HepG2 (cell line): ENCODE results near the gene ZNF607. TPM values are rescaled to one million over a fixed set of nuclear protein-coding genes. Genes with fewer than 3 reads are reported as not detected.

Source experiments
- AHR ChIP-seq: IDR thresholded peaks from 2 replicates; pipeline ENCODE4 v1.6.1; 2018; ENCODE audit warnings: missing genetic modification reagents, missing compliant biosample characterization
- ATM ChIP-seq: fragments of 450-650 bp; IDR thresholded peaks from 2 replicates; pipeline ENCODE4 v1.7.1; 2017; ENCODE audit warnings: mild to moderate bottlenecking, borderline replicate concordance
- DDIT3 ChIP-seq: sonication (generic); formaldehyde crosslinking; IDR thresholded peaks from 2 replicates; pipeline ENCODE4 v1.4.0; 2020; ENCODE audit warnings: mild to moderate bottlenecking, missing genetic modification reagents
- DMAP1 ChIP-seq: IDR thresholded peaks from 2 replicates; pipeline ENCODE4 v1.6.1; 2016
- FOXA1 ChIP-seq, 2 experiments: fragments of 450-650 bp in 1 of 2; sonication (generic) in 1 of 2; formaldehyde crosslinking in 1 of 2; IDR thresholded peaks; 2 replicates each; pipeline versions ENCODE4 v1.4.0 to v1.6.1; 2016 to 2020; ENCODE audit warnings: missing genetic modification reagents in 1 of 2
- GZF1 ChIP-seq: sonication (generic); formaldehyde crosslinking; IDR thresholded peaks from 2 replicates; pipeline ENCODE4 v1.5.1; 2020; ENCODE audit warnings: mild to moderate bottlenecking, missing genetic modification reagents
- HES4 ChIP-seq: sonication (generic); formaldehyde crosslinking; IDR thresholded peaks from 2 replicates; pipeline ENCODE4 v1.9.0; 2021; ENCODE audit warnings: mild to moderate bottlenecking, missing genetic modification reagents, borderline replicate concordance
- IKZF4 ChIP-seq: sonication (generic); formaldehyde crosslinking; IDR thresholded peaks from 2 replicates; pipeline ENCODE4 v1.5.1; 2020; ENCODE audit warnings: borderline replicate concordance, mild to moderate bottlenecking, low read depth, missing genetic modification reagents; ENCODE audit errors: not compliant biosample characterization
- KAT2B ChIP-seq: fragments of 150-350 bp; IDR thresholded peaks from 2 replicates; pipeline ENCODE4 v1.6.1; 2014; ENCODE audit warnings: low read depth, low read length, borderline replicate concordance
- KAT7 ChIP-seq: IDR thresholded peaks from 2 replicates; pipeline ENCODE4 v1.6.1; 2018; ENCODE audit warnings: borderline replicate concordance, missing compliant biosample characterization
- NFE2L2 ChIP-seq: fragments of 150-350 bp; IDR thresholded peaks from 2 replicates; pipeline ENCODE4 v1.6.1; 2014; ENCODE audit warnings: low read length
- PCBP2 ChIP-seq: fragments of 200-400 bp; formaldehyde crosslinking; optimal IDR thresholded peaks from 2 replicates; pipeline ENCODE3; 2018; ENCODE audit warnings: low read length, low read depth; ENCODE audit not compliant: poor library complexity, severe bottlenecking
- RXRA ChIP-seq: sonication (generic); formaldehyde crosslinking; IDR thresholded peaks from 2 replicates; pipeline ENCODE4 v1.5.1; 2020; ENCODE audit warnings: missing genetic modification reagents
- SNAPC2 ChIP-seq: sonication (generic); formaldehyde crosslinking; IDR thresholded peaks from 2 replicates; pipeline ENCODE4 v1.8.1; 2022; ENCODE audit warnings: mild to moderate bottlenecking, missing genetic modification reagents
- SSRP1 ChIP-seq: IDR thresholded peaks from 2 replicates; pipeline ENCODE4 v1.6.1; 2016; ENCODE audit warnings: control low read depth
- TBP ChIP-seq: sonication (generic); formaldehyde crosslinking; IDR thresholded peaks from 2 replicates; pipeline ENCODE4 v1.5.0; 2020; ENCODE audit warnings: missing genetic modification reagents
- TBX2 ChIP-seq: sonication (generic); formaldehyde crosslinking; IDR thresholded peaks from 2 replicates; pipeline ENCODE4 v1.5.0; 2020; ENCODE audit warnings: missing genetic modification reagents, mild to moderate bottlenecking, borderline replicate concordance
- WIZ ChIP-seq: sonication (generic); formaldehyde crosslinking; IDR thresholded peaks from 2 replicates; pipeline ENCODE4 v1.5.1; 2020; ENCODE audit warnings: mild to moderate bottlenecking, missing genetic modification reagents
- ZBTB2 ChIP-seq: sonication (generic); formaldehyde crosslinking; IDR thresholded peaks from 2 replicates; pipeline ENCODE4 v1.8.0; 2022; ENCODE audit warnings: low read depth, missing genetic modification reagents
- ZBTB26 ChIP-seq: IDR thresholded peaks from 2 replicates; pipeline ENCODE4 v1.6.1; 2016; ENCODE audit warnings: missing compliant biosample characterization, missing genetic modification reagents, borderline replicate concordance
- ZNF33B ChIP-seq: sonication (generic); formaldehyde crosslinking; IDR thresholded peaks from 2 replicates; pipeline ENCODE4 v1.5.1; 2020; ENCODE audit warnings: mild to moderate bottlenecking, missing genetic modification reagents
- ZNF543 ChIP-seq: sonication (generic); formaldehyde crosslinking; IDR thresholded peaks from 2 replicates; pipeline ENCODE4 v1.4.0; 2020; ENCODE audit warnings: mild to moderate bottlenecking, missing genetic modification reagents
- ZNF549 ChIP-seq: sonication (generic); formaldehyde crosslinking; IDR thresholded peaks from 2 replicates; pipeline ENCODE4 v1.5.0; 2020; ENCODE audit warnings: missing genetic modification reagents
- ZNF550 ChIP-seq: sonication (generic); formaldehyde crosslinking; IDR thresholded peaks from 2 replicates; pipeline ENCODE4 v1.4.0; 2020; ENCODE audit warnings: mild to moderate bottlenecking, missing genetic modification reagents, borderline replicate concordance
- ZNF720 ChIP-seq: sonication (generic); formaldehyde crosslinking; IDR thresholded peaks from 2 replicates; pipeline ENCODE4 v1.4.0; 2020; ENCODE audit warnings: missing genetic modification reagents
- ZNF891 ChIP-seq: sonication (generic); formaldehyde crosslinking; IDR thresholded peaks from 2 replicates; pipeline ENCODE4 v1.5.0; 2020; ENCODE audit warnings: mild to moderate bottlenecking, missing genetic modification reagents
- polyA plus RNA-seq, 8 experiments: library from polyadenylated mRNA; depleted of rRNA in 3 of 8; stranded (reverse) in 7 of 8; unstranded in 1 of 8; fragments of >200 nt; fragmentation: Illumina TruSeq in 4 of 8; extraction: Trizol in 4 of 8; gene quantifications; 2 replicates each; pipeline versions ENCODE4 v1.2.1 to v1.2.3, GENCODE V29; 2011 to 2016; ENCODE audit warnings: low read depth in 4 of 8, missing spikeins in 1 of 8, mixed read lengths in 1 of 8; ENCODE audit not compliant: insufficient read depth in 1 of 8
- total RNA-seq, 5 experiments: library from RNA; depleted of rRNA; stranded (reverse); fragments of >200 nt; fragmentation: Illumina TruSeq; extraction: Trizol; gene quantifications; 2 replicates each; pipeline ENCODE4 v1.2.3, GENCODE V29; 2016; ENCODE audit warnings: low read depth in 1 of 5
- TF ChIP-seq, protein P1 (sequence below): IDR thresholded peaks from 2 replicates; pipeline ENCODE4 v1.6.1; 2016; ENCODE audit warnings: mild to moderate bottlenecking

Gene ZNF607
- total and polyA plus RNA-seq, 2 of the 13 experiments (the other 11 are each of a cell fraction or from before 2014, with no cell fraction given), result 3.8 to 8.3 TPM

- TF ChIP-seq IKZF4 (CRISPR knock-in tag) (peak; percentile 11), KAT2B (no peak), RXRA (CRISPR knock-in tag) (peak; percentile 55; the same call in 1 of the 2 replicates), SSRP1 (CRISPR knock-in tag) (peak; percentile 69; the same call in 1 of the 2 replicates), FOXA1 (IDR thresholded peaks at IDR 0.05) (no peak), FOXA1 (CRISPR knock-in tag; IDR thresholded peaks at IDR 0.05) (peak; percentile 94), ZNF720 (no peak), KAT7 (CRISPR knock-in tag) (no peak), DMAP1 (CRISPR knock-in tag) (peak; percentile 77), HES4 (CRISPR knock-in tag) (peak; percentile 60; the same call in 1 of the 2 replicates), ZNF550 (CRISPR knock-in tag) (peak; percentile 74; the same call in 1 of the 2 replicates), AHR (CRISPR knock-in tag) (peak; percentile 53), DDIT3 (no peak), ZNF543 (peak; percentile 76; the same call in 1 of the 2 replicates), ZBTB2 (CRISPR knock-in tag) (0 out of 2 replicates have a peak, but pooled peaks have one; percentile 7), WIZ (peak; percentile 18; the same call in 1 of the 2 replicates), TBP (no peak), ATM (no peak), ZNF549 (CRISPR knock-in tag) (no peak), ZBTB26 (peak; percentile 73; the same call in 1 of the 2 replicates), SNAPC2 (CRISPR knock-in tag) (no peak; the same call in 1 of the 2 replicates), GZF1 (CRISPR knock-in tag) (no peak), PCBP2 (no peak), NFE2L2 (no peak), ZNF33B (CRISPR knock-in tag) (no peak; the same call in 1 of the 2 replicates), ZNF891 (CRISPR knock-in tag) (no peak; the same call in none of the 2 replicates), TBX2 (CRISPR knock-in tag) (peak; percentile 79)
- TF ChIP-seq, protein P1, sequence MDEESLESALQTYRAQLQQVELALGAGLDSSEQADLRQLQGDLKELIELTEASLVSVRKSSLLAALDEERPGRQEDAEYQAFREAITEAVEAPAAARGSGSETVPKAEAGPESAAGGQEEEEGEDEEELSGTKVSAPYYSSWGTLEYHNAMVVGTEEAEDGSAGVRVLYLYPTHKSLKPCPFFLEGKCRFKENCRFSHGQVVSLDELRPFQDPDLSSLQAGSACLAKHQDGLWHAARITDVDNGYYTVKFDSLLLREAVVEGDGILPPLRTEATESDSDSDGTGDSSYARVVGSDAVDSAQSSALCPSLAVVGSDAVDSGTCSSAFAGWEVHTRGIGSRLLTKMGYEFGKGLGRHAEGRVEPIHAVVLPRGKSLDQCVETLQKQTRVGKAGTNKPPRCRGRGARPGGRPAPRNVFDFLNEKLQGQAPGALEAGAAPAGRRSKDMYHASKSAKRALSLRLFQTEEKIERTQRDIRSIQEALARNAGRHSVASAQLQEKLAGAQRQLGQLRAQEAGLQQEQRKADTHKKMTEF (CRISPR knock-in tag), result peak; percentile 84
Observed at GRCh38 chr19:37655689-37656371, 63.7 kb downstream of the ZNF607 start (continued).
